Motor neuron (in vitro differentiated cells): ENCODE measurements around the gene HSD17B8. TPM values are rescaled to one million over a fixed set of nuclear protein-coding genes. Genes with fewer than 3 reads are reported as not detected.

Source experiments
- ATAC-seq, 8 experiments: fragments of 200-7000 bp; cut with Tn5 transposase; replicated peaks in 6 of 8; 2 replicates each; pipeline ENCODE4 v1.8.0; 2021; ENCODE audit warnings: mild to moderate bottlenecking in 8 of 8, moderate library complexity in 8 of 8
- H3K27ac ChIP-seq, 2 donors: fragments of 250-450 bp; sonication (Bioruptor Pico); 2 replicates each; pipeline ENCODE4 v1.9.0; 2021; ENCODE audit warnings: antibody characterized with exemption in 2 of 2, mild to moderate bottlenecking in 2 of 2, moderate library complexity in 1 of 2
- H3K4me1 ChIP-seq, 2 donors: fragments of 250-450 bp; sonication (Bioruptor Pico); replicated peaks in 1 of 2; 2 replicates each; pipeline ENCODE4 v1.6.1; 2021; ENCODE audit warnings: antibody characterized with exemption in 2 of 2, mild to moderate bottlenecking in 2 of 2, moderate library complexity in 1 of 2
- H3K4me3 ChIP-seq, 5 donors: fragments of 250-450 bp; sonication (Bioruptor Pico); 2 replicates each; pipeline ENCODE4 v1.9.0; 2021; ENCODE audit warnings: antibody characterized with exemption in 5 of 5, mild to moderate bottlenecking in 5 of 5, moderate library complexity in 4 of 5
- WGBS, 10 experiments: fragments of 450-650 bp; shearing (Covaris generic); methylation state at CpG; one replicate each; pipeline ENCODE4 v1.0.0; 2022; 5-methylcytosine and 5-hydroxymethylcytosine counted together
- in situ Hi-C, 9 experiments: fragments of 400-800 bp; cut with MboI; loops; one replicate each; pipeline ENCODE4 v1.15.0; 2021; ENCODE audit warnings: low sequenced_read_pairs in 9 of 9, low pct_unique_long_range_greater_than_20kb in 2 of 9; ENCODE audit not compliant: unreplicated experiment in 9 of 9
- total RNA-seq, 8 experiments: library from RNA; unstranded; fragments of 300-600 nt; gene quantifications; 2 replicates each; pipeline versions ENCODE4 v1.2.3 to v1.2.4, GENCODE V29; 2022

The HSD17B8 gene
- total RNA-seq, 8 experiments from 2014 or later = 8.7 to 26.6 (median 9.9) TPM

GRCh38 chr6:33199687-33200218 lies 4.7 kb upstream of the HSD17B8 start:
- peaks cover 20 to 22% of the 10 kb centered on the region in 2 donors for H3K4me1 ChIP-seq
- in situ Hi-C loops = no loop called here

GRCh38 chr6:33200219-33201146 lies 4.0 kb upstream of the HSD17B8 start, which contains the start of the genes RXRB and SLC39A7:
Gene RXRB, minus strand, starts transcription at chr6:33200665. Its CDS starts 189 bp downstream, at chr6:33200476.
Gene SLC39A7, plus strand, starts transcription at chr6:33200867. Its CDS starts 379 bp downstream, at chr6:33201246.
- in situ Hi-C loops = no loop called here
- Histone ChIP-seq H3K4me1 (peaks cover 26 to 27% of the 10 kb centered on the region in 2 donors), H3K27ac (peak within 1 kb of the TSS; percentile 98 to 99), H3K4me3 (peak within 1 kb of the TSS; percentile 68 to 95 (median 82))
- 0% methylated on average over 1 to 17 of the region's 68 CpGs; no CpG with 5 or more reads in 2 of the 10 experiments for WGBS, 10 experiments
- peak; percentile 49 to 72 (median 60) for ATAC-seq

More at GRCh38 chr6:33199687-33200218, 4.7 kb upstream of the HSD17B8 start:
- WGBS, 10 experiments = 0 to 6% (median 2%) methylated on average over 5 to 7 of the region's 26 CpGs; no CpG with 5 or more reads in 6 of the 10 experiments
- Histone ChIP-seq H3K4me3 (peak overlapping the region; percentile 68 to 95 (median 82)), H3K27ac (peak overlapping the region; percentile 98 to 99)
- peak in 5 of 8 experiments; percentile 4 to 20 (median 15) for ATAC-seq

GRCh38 chr6:33201147-33201545 lies 3.3 kb upstream of the HSD17B8 start:
- peaks cover 33 to 34% of the 10 kb centered on the region in 2 donors for H3K4me1 ChIP-seq

GRCh38 chr6:33201935-33202334 lies 2.5 kb upstream of the HSD17B8 start:
- no peak for ATAC-seq
- 27 to 100% (median 82%) methylated on average over 1 to 6 of the region's 6 CpGs for WGBS, 10 experiments
- in situ Hi-C loops = no loop called here
- H3K4me1 ChIP-seq = peaks cover 39% of the 10 kb centered on the region in 2 donors
- H3K27ac ChIP-seq = peak overlapping the region in 1 of 2 donors; percentile 99
- peak overlapping the region; percentile 68 to 95 (median 82) for H3K4me3 ChIP-seq

More at GRCh38 chr6:33201147-33201545, 3.3 kb upstream of the HSD17B8 start:
- WGBS, 10 experiments = 0 to 15% methylated on average over 3 to 5 of the region's 14 CpGs; no CpG with 5 or more reads in 8 of the 10 experiments
- H3K4me3 ChIP-seq = peak overlapping the region; percentile 68 to 95 (median 82)
- in situ Hi-C loops = no loop called here
- peak in 6 of 8 experiments; percentile 1 to 8 (median 4) for ATAC-seq
- H3K27ac ChIP-seq = peak overlapping the region; percentile 98 to 99

- 40 to 100% (median 86%) methylated on average over 1 to 6 of the region's 6 CpGs; no CpG with 5 or more reads in 4 of the 10 experiments for WGBS, 10 experiments
- Histone ChIP-seq H3K4me3 (no peak overlapping the region), H3K27ac (no peak overlapping the region), H3K4me1 (peaks cover 37 to 39% of the 10 kb centered on the region in 2 donors)
- in situ Hi-C loops = no loop called here
- no peak for ATAC-seq
These were observed 1.7 kb upstream of the HSD17B8 start for GRCh38 chr6:33202799-33203198.

GRCh38 chr6:33203443-33204164 lies 851 bp upstream of the HSD17B8 start:
- H3K4me3 ChIP-seq = peak overlapping the region in 2 of 5 donors; percentile 58 to 69
- H3K27ac ChIP-seq = peak overlapping the region in 1 of 2 donors; percentile 50
- peaks cover 33 to 39% of the 10 kb centered on the region in 2 donors for H3K4me1 ChIP-seq
- no peak for ATAC-seq
- 60 to 100% (median 92%) methylated on average over 1 to 5 of the region's 7 CpGs; no CpG with 5 or more reads in 2 of the 10 experiments for WGBS, 10 experiments
- in situ Hi-C loops = no loop called here

- Histone ChIP-seq H3K27ac (peak overlapping the region; percentile 5 to 50), H3K4me1 (peaks cover 33 to 41% of the 10 kb centered on the region in 2 donors), H3K4me3 (peak overlapping the region; percentile 43 to 75 (median 58))
- in situ Hi-C loops = no loop called here
- 0 to 18% methylated on average over 2 to 4 of the region's 4 CpGs; no CpG with 5 or more reads in 8 of the 10 experiments for WGBS, 10 experiments
- ATAC-seq = no peak
These were observed 365 bp upstream of the HSD17B8 start for GRCh38 chr6:33204165-33204414.

- in situ Hi-C loops = no loop called here
- Histone ChIP-seq H3K4me1 (peaks cover 33 to 42% of the 10 kb centered on the region in 2 donors), H3K4me3 (peak overlapping the region; percentile 43 to 75 (median 58)), H3K27ac (peak overlapping the region; percentile 91 to 99)
- ATAC-seq = peak in 1 of 8 experiments; percentile 0
- 13 to 34% (median 20%) methylated on average over 1 to 8 of the region's 17 CpGs; no CpG with 5 or more reads in 3 of the 10 experiments for WGBS, 10 experiments
These were observed 954 bp downstream of the HSD17B8 start for GRCh38 chr6:33205191-33206026.

GRCh38 chr6:33206027-33206863 lies 1.8 kb downstream of the HSD17B8 start:
- WGBS, 10 experiments = 0 to 80% (median 48%) methylated on average over 1 of the region's 3 CpGs; no CpG with 5 or more reads in 6 of the 10 experiments
- H3K4me3 ChIP-seq = peak overlapping the region in 4 of 5 donors; percentile 82 to 93 (median 88)
- H3K27ac ChIP-seq = peak overlapping the region; percentile 95 to 99
- no peak for ATAC-seq
- H3K4me1 ChIP-seq = peaks cover 33 to 42% of the 10 kb centered on the region in 2 donors
- in situ Hi-C loops = no loop called here

GRCh38 chr6:33206864-33207551 lies 2.6 kb downstream of the HSD17B8 start:
- Histone ChIP-seq H3K4me1 (peaks cover 28 to 36% of the 10 kb centered on the region in 2 donors), H3K27ac (peak overlapping the region; percentile 95 to 99), H3K4me3 (peak overlapping the region; percentile 80 to 93 (median 84))
- in situ Hi-C loops = no loop called here
- ATAC-seq = peak in 7 of 8 experiments; percentile 7 to 67 (median 63)
- 0% methylated on average over 1 of the region's 20 CpGs; no CpG with 5 or more reads in 9 of the 10 experiments for WGBS, 10 experiments
